GM19467 (cell line): ENCODE measurements around the gene CXCL10.
"Not testable (repeated sequence)": the region's sequence is repeated elsewhere in the genome, so short reads cannot be mapped to it uniquely, and the experiment has no call there.

Source experiments
- ATAC-seq: cut with Tn5 transposase; IDR thresholded peaks from one replicate; pipeline ENCODE4 v1.9.1; 2021; ENCODE audit warnings: mild to moderate bottlenecking, moderate library complexity; ENCODE audit not compliant: unreplicated experiment

Gene CXCL10

DNA sequence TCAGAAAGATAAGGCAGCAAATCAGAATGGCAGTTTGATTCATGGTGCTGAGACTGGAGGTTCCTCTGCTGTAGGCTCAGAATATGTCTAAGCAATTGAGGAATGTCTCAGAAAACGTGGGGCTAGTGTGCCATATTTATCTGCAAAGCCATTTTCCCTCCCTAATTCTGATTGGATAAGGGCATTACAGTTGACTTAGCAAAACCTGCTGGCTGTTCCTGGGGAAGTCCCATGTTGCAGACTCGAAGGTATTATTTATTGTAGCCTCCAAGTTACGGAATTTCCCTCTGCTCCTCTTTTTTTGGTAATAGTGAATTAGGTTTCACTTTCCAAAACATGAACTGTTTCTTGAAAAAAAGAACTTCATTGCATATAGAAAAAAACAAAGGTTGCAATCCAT, at the start of gene CXCL10:
Gene CXCL10, minus strand, starts transcription at position 109 of the 400 bp plus-strand sequence. Its CDS starts 66 bp downstream, at position 43.
- ATAC-seq = no peak

DNA sequence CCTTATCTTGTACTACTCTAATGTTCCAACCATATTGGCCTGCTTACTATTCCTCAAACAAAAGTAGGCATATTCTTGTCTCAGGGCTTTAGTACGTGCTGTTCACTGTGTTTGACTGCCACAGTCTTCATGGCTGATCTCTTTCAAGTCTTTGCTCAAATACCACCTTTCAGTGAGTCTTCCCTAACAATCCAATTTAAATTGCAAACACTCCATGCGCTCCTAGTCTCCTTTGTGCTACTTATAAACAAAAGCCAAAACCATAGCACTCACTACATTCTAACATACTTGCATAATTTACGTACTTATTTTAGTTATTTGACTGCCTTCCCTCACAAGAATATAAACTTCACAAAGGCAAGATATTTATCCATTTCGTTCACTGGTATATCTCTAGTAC, 49.5 kb upstream of the CXCL10 start:
- ATAC-seq = no peak

DNA sequence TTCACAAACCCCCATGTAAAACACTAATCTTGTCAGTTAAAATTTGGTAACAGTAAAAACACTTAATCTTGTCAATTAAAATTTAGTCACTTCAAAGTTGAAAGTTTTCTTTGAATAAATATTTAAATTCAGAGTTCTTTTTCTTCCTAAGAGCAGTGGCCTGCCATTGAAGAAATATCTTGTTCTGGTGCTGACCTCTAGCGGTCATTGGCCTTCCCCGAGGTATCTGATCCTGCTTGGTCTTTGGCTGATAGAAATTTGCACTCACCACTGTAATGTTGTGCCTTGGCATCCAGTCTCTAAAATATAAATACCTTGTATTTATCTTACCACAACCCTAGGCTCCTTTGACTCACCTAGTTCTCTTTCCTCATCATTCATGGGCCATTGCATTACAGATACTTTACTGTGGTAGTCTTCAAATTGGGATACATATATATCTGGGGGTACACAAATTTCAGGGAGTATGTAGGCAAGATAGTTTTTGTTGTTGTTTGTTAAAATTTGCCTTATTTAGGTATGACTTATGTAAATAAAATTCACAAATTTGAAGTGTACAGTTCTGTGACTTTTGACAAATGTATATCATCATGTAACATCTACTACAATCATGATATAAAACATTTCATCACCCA, 44.5 kb upstream of the CXCL10 start:
- ATAC-seq = peak; percentile 58

DNA sequence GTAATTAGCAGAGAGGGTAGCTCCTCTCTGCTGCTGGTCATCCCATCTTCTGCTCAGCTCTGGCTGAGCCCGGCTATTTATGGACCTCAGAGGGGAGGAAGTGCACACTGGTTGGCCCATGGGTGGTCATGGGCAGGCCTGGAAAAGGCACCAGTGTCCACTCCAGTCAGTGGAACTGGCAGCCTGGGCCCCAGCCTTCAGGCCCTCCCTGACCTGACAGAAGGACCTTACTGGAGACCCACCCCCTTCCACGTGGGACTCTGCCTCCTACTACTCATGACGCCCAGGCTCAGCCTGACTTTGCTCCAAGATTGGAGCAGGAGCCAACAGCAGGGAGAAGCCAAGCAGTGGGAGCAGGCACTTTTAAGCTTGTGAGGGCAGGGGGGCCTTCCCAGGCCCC, 43.2 kb upstream of the CXCL10 start:
- ATAC-seq = no peak

DNA sequence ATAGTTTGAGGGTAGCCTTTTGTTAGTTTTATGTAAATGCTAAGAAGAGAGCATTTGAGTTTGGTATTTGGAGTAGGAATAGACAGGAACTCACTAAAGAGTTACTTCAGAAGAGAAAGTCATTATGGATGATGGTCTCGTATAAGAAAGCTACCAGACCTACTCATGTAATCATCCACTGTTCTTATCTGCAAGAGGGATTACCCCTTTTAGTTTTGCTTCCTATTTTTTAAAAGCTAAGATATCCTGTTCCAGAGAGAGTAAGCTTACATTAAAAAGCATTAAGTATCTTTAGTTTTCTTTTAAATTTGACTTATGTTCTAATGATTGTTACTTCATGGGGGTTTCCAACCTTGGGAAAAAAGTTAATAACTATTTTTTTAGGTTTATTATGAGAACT, 38.7 kb upstream of the CXCL10 start:
- ATAC-seq = peak; percentile 55

DNA sequence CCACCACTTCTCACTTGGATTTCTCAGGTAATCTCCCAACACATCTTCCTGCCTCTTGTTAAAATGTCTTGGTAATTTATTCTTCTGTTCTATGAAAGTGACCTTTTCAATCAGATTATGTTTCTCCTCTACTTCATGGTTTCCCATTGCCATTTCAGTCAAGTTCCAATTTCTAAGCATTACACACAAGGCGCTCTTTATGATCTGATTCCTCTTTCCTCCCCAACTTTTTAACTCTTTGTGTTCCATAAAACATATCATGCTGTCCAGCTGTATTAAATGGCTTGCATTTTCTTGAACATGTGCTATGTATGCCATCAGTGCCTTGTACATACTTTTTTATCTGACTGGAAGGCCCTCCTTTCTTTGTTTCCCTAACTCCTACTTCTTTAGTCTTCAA, 38.1 kb upstream of the CXCL10 start:
- ATAC-seq = no peak

DNA sequence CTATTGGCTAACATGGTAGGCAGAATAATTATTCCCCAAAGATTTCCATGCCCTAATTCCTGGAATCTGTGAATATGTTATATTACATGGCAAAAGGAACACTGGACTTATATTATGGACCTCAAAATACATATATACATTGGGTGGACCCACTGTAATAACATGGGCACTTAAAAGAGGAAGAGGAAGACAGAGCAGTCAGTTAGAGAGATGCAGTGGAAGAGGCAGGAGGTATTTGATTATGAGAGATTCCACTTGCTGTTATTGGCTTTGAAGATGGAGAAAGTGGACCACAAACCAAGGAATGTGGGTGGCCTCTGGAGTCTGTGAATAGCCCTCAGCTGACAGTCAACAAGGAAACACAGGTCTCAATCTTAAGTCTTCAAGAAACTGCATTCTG, 37.2 kb upstream of the CXCL10 start:
- no peak for ATAC-seq

DNA sequence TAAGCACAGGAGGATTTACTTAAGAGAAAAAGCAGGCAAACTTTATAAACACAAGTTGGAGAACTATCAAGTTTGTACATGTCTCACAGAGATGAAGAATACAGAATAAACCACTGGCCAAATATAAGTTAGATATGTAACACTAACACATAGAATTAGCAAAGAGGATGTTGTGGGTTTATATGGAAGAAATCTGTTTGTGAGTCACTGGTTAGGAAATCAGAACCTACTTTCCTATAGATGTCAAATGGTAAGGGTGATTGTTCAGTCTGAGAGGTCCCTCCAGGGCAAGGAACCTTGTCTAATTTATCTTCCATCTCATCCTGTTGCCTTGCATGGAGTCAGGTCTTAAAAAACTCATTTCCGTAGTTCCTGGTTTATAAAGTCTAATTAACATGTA, 36.5 kb upstream of the CXCL10 start:
- no peak for ATAC-seq

DNA sequence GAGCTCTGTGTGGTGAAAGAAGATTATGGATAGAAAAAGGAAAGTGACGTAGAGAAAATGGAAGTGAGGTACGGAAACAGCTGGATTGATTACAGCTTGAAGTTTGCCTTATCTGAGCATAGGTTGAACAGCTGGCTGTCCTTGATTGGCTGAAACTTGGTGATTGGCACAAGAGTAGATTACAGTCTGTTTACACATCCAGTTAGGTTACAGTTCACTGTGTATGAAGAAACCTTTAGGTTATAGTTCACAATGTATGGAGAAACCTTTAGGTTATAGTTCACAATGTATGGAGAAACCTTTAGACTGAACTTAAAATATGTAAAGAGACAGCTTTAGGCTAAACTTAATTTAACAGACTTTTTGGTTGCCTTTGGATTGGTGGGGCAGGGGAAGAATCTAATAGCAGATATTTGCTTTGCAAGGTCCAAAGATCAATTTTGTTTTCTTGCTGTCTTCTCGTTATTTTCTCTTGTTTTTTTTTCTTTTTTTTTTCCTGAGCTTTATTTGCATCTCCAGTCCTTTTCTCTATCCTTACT, 35.7 kb upstream of the CXCL10 start:
- ATAC-seq = no peak

DNA sequence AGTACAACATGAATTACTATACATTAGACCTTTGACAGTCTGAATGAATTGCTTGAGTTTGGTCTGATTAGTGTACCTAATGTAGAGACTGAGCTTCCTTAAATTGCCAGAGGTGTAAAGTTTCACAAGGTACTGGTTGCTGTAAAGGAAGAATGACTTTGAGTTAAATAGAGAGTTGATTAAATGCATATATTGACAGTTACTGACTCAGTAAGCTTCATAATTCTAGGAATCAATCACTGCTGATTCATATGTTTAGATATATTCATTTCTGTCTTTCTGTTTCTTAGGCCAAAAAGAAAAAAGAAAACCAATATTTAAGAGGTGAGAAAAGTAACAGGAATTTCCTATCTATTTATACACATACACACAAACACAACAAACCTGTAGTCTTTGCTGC, 35.0 kb upstream of the CXCL10 start:
- no peak for ATAC-seq

DNA sequence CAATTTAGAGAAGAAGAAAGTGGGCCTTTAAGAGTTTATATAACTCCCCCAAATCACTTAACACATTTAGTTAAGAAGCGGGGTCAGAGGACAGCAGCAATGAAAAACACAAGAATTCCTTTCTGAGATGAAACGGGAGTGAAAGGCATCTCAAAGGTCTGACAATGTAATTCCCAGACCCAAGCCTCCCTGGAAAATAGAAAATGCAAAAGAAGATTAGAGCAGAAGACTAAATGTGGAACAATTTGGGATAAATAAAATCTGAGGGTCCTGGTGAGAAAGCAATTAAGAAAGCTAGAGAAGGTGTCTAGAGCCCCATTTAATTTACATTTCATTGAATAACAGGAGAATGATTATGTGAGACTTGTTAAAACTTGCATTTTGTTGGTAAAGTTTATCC, 32.1 kb upstream of the CXCL10 start:
- no peak for ATAC-seq

DNA sequence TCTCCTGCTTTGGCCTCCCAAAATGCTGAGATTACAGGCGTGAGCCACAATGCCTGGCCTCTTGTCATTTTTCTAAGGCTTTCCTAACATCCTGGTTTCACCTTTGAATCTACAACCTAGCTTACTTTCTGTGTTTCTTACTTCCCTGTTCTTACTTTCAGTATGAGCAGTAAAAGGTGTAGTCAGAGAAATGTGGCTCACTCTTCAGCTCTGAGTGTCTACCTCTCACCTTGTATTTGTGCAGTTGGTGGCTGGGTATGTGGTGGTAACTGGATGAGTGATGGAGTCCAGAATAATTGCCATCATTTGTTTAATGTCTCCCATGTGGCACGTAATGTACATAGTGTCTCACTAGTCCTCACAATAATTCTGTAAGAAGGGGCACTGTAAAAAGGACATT, 31.7 kb upstream of the CXCL10 start:
- peak; percentile 95 for ATAC-seq

DNA sequence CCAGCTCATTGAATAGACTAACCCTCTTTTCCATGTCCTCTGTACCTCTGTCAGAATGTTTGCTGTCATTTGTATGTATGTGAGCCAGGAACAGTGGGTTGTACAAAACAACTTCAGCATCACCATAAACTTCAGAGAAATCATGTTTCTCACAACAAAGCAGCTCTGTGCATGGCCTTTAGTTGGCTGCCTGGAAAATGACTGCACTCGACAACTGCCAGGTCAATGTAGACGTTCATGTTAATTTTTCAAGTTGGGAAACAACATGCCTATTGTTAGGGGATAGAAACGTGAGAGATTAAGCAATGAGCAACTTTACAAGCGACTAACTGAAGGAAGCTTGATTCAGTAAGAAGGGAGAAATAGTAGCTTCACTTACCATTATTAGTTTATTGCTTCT, 30.4 kb upstream of the CXCL10 start:
- ATAC-seq = no peak

DNA sequence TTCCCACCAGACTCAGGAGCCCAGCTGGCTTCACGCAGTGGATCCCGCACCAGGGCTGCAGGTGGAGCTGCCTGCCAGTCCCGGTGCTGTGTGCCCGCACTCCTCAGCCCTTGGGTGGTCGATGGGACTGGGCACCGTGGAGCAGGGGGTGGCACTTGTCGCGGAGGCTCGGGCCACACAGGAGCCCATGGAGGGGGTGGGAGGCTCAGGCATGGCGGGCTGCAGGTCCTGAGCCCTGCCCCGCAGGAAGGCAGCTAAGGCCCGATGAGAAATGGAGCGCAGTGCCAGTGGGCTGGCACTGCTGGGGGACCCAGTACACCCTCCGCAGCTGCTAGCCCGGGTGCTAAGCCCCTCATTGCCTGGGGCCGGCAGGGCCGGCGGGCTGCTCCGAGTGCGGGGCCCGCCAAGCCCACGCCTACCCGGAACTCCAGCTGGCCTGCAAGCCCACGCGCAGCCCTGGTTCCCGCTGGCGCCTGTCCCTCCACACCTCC, 27.3 kb upstream of the CXCL10 start:
- ATAC-seq = not testable (repeated sequence)

DNA sequence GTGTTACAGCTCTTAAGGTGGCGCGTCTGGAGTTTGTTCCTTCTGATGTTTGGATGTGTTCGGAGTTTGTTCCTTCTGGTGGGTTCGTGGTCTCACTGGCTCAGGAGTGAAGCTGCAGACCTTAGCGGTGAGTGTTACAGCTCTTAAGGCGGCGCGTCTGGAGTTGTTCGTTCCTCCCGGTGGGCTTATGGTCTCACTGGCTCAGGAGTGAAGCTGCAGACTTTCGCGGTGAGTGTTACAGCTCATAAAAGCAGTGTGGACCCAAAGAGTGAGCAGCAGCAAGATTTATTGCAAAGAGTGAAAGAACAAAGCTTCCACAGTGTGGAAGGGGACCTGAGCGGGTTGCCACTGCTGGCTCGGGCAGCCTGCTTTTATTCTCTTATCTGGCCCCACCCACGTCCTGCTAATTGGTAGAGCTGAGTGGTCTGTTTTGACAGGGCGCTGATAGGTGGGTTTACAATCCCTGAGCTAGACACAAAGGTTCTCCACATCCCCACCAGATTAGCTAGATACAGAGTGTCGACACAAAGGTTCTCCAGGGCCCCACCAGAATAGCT, 26.6 kb upstream of the CXCL10 start:
- ATAC-seq = not testable (repeated sequence)

DNA sequence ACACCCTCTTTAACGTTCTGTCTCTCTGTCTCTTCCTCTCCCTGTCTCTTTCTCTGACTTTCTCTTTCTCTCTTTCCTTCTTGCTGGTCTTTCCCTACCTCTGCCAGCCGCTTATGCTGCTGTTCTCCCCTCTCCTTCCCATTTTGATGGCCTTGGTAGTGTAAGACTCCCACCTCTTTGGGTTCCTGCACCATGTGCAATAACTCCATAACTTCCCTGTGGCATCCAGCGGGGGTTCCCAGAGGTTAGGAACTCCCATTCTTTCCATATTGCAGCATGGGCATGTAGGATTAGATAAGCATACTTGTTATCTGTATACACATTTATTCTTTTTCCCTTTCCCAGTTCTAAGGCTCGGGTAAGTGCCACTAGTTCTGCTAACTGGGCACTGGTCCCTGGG, 21.4 kb upstream of the CXCL10 start:
- ATAC-seq = not testable (repeated sequence)

DNA sequence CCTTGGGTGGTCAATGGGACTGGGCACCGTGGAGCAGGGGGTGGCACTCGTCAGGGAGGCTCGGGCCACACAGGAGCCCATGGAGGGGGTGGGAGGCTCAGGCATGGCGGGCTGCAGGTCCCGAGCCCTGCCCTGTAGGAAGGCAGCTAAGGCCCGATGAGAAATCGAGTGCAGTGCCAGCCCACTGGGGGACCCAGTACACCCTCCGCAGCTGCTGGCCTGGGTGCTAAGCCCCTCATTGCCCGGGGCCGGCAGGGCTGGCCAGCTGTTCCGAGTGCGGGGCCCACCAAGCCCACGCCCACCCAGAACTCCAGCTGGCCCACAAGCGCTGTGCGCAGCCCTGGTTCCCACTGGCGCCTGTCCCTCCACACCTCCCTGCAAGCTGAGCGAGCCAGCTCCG, 20.0 kb upstream of the CXCL10 start:
- ATAC-seq = not testable (repeated sequence)

DNA sequence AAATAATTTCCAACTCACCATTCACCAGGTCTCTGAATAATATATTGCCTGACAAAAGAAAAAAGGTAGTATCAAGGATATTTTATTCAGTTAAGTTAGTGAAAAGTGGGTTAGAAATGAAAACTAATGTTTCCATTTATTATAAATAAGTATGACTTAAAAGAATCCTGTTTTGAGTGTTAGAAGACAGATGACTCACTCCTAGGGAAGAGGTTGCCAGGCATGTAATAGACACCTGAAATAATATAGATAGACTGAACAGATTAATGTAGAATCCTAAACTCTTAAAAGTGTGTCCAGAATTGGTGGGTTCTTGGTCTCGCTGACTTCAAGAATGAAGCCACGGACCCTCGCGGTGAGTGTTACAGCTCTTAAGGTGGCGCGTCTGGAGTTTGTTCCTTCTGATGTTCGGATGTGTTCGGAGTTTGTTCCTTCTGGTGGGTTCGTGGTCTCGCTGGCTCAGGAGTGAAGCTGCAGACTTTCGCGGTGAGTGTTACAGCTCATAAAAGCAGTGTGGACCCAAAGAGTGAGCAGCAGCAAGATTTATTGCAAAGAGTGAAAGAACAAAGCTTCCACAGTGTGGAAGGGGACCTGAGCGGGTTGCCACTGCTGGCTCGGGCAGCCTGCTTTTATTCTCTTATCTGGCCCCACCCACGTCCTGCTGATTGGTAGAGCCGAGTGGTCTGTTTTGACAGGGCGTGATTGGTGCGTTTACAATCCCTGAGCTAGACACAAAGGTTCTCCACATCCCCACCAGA, 19.1 kb upstream of the CXCL10 start:
- not testable (repeated sequence) for ATAC-seq

DNA sequence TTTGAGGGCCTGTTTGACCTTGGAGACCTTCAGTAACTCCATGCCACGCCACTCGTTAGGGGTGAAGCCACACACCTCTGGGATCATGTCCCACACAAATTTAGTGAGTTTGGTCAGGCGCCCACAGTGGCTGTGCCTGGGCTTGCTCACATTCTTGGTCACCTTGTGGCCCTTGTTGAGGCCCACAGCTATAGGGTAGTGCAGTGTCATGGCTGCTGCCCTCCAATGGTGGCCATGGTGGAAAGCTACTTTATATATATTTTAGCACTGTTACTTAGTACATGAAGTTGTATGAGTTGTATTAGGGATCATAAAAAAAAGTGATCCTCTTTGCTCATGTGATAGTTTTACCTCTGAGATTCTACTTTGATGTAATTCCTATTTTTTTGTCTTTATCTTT, 13.6 kb upstream of the CXCL10 start:
- ATAC-seq = no peak

DNA sequence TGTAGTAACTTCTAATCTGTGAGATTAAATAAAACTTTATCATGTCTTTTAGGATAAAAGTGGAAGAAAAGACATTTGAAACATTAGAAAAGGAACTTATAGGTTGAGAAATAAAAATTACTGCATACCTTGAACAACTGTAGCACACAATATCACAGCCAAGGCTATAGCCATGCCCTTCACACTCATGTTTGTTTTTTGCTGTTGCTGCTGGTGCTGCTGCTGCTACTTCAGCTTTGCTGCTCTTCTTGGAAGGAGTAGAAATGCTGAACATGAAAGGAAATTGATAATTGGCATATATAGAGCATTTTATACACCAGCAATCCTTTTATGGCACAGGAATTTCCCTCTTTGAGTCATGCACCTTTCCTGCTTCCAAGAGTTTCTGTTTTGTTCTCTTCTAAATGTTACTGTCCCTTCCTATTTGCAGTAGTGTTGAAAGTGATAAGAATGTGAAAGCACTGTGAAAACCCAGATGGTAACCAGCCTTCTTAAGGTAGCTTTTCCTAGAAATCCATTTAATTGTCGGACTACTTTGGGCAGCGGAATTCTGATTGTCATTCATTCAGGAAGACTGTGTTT, 12.6 kb upstream of the CXCL10 start, which contains the start of gene CXCL11:
Gene CXCL11, minus strand, starts transcription at position 272 of the 582 bp plus-strand sequence. Its CDS starts 83 bp downstream, at position 189.
- no peak for ATAC-seq

DNA sequence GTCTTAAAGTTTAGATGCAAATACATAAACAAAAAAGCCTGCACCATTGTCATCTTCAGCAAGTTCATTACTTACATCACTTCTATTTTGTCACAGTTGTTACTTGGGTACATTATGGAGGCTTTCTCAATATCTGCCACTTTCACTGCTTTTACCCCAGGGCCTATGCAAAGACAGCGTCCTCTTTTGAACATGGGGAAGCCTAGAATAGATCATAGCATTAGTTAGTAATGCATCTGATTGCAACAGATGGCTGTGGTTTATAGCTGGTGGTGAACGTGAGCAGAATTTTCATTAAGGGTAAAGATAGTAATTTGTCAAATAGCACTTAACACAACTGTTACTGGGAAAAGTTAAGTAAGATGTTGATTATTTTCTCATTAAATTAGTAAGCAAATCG, 11.8 kb upstream of the CXCL10 start:
- no peak for ATAC-seq
